SU-DHL-6 (cell line): ENCODE data around the gene ITPR2.

ENCODE experiments used
- H2AFZ ChIP-seq: fragments of 200-600 bp; sonication (generic); 2 replicates; pipeline ENCODE4 v1.6.1; 2014; ENCODE audit warnings: low read depth, mild to moderate bottlenecking, moderate library complexity, mixed read lengths, antibody characterized with exemption, low read length; ENCODE audit not compliant: severe bottlenecking
- H3F3A ChIP-seq: fragments of 200-600 bp; shearing (Covaris generic); 2 replicates; pipeline ENCODE4 v1.6.0; 2016; ENCODE audit warnings: antibody characterized with exemption, mild to moderate bottlenecking; ENCODE audit not compliant: insufficient read depth
- H3K27ac ChIP-seq: fragments of 200-600 bp; sonication (generic); 2 replicates; pipeline ENCODE4 v1.5.1; 2016; ENCODE audit warnings: low read depth, mild to moderate bottlenecking, low read length, moderate library complexity, mixed read lengths
- H3K27me3 ChIP-seq: fragments of 200-600 bp; sonication (generic), shearing (Covaris generic); 2 replicates; pipeline ENCODE4 v1.6.0; 2014; ENCODE audit warnings: mild to moderate bottlenecking, low read length
- H3K36me3 ChIP-seq: fragments of 200-600 bp; sonication (generic); 2 replicates; pipeline ENCODE4 v1.6.1; 2014; ENCODE audit warnings: mild to moderate bottlenecking, low read length, mixed read lengths
- H3K4me2 ChIP-seq: fragments of 300-600, 200-600 bp; shearing (Covaris generic), sonication (generic); 2 replicates; pipeline ENCODE4 v1.6.0; 2014; ENCODE audit warnings: low read length, low read depth, mild to moderate bottlenecking; ENCODE audit not compliant: poor library complexity, severe bottlenecking
- H3K4me3 ChIP-seq: fragments of 200-600 bp; sonication (generic); 2 replicates; pipeline ENCODE4 v1.5.1; 2014; ENCODE audit warnings: antibody characterized with exemption, low read length, mild to moderate bottlenecking, mixed read lengths; ENCODE audit not compliant: insufficient read depth, poor library complexity, severe bottlenecking
- H3K79me2 ChIP-seq: fragments of 200-600 bp; sonication (generic); 2 replicates; pipeline ENCODE4 v1.6.1; 2014; ENCODE audit warnings: mild to moderate bottlenecking, low read length, moderate library complexity; ENCODE audit not compliant: insufficient read depth
- H3K9ac ChIP-seq: fragments of 200-600 bp; sonication (generic); 2 replicates; pipeline ENCODE4 v1.7.0; 2014; ENCODE audit warnings: mild to moderate bottlenecking, low read length
- H3K9me2 ChIP-seq: fragments of 200-600 bp; sonication (generic); replicated peaks from 2 replicates; pipeline ENCODE4 v1.6.1; 2014; ENCODE audit warnings: low read length; ENCODE audit not compliant: insufficient read depth
- H3K9me3 ChIP-seq: fragments of 200-600 bp; sonication (generic); 2 replicates; pipeline ENCODE4 v1.6.1; 2014; ENCODE audit warnings: low read length, mixed read lengths; ENCODE audit not compliant: insufficient read depth
- H4K20me1 ChIP-seq: fragments of 200-600 bp; sonication (generic); 2 replicates; pipeline ENCODE4 v1.6.1; 2014; ENCODE audit warnings: low read depth, mild to moderate bottlenecking, antibody characterized with exemption, low read length, moderate library complexity, mixed read lengths
- CTCF ChIP-seq: fragments of 200-600 bp; sonication (generic); IDR thresholded peaks from one replicate; pipeline ENCODE4 v1.5.1; 2017; ENCODE audit warnings: antibody characterized with exemption, mild to moderate bottlenecking, low read length, moderate library complexity; ENCODE audit not compliant: insufficient read depth, poor library complexity, severe bottlenecking
- EZH2phosphoT487 ChIP-seq: fragments of 200-600 bp; sonication (generic), shearing (Covaris generic); conservative IDR thresholded peaks from 2 replicates; pipeline ENCODE4 v1.6.1; 2018; ENCODE audit warnings: mild to moderate bottlenecking, antibody characterized with exemption, low read length, moderate library complexity, mixed read lengths

The ITPR2 gene

GRCh38 chr12:26465419-26466097 is 367.4 kb downstream of the ITPR2 start:
- TF ChIP-seq CTCF: no peak
- no peak for TF ChIP-seq EZH2phosphoT487

GRCh38 chr12:26461776-26462175 is 371.2 kb downstream of the ITPR2 start:
- Histone ChIP-seq H3K4me2 (no peak overlapping the region), H3K9me2 (no peaks in the 10 kb centered on the region), H2AFZ (no peak overlapping the region), H3K27me3 (no peaks in the 10 kb centered on the region), H3K4me3 (no peak overlapping the region), H3K27ac (no peak overlapping the region), H3K9ac (no peak overlapping the region), H3K36me3 (no peaks in the 10 kb centered on the region), H4K20me1 (no peaks in the 10 kb centered on the region), H3F3A (no peaks in the 10 kb centered on the region), H3K79me2 (no peaks in the 10 kb centered on the region), H3K9me3 (no peaks in the 10 kb centered on the region)
- no peak for TF ChIP-seq EZH2phosphoT487
- TF ChIP-seq CTCF: no peak

More at GRCh38 chr12:26465419-26466097, 367.4 kb downstream of the ITPR2 start:
- H4K20me1 ChIP-seq: no peaks in the 10 kb centered on the region
- no peak overlapping the region for H3K4me2 ChIP-seq
- H3K9ac ChIP-seq: no peak overlapping the region
- H3K4me3 ChIP-seq: no peak overlapping the region
- no peaks in the 10 kb centered on the region for H3K27me3 ChIP-seq
- H3K9me2 ChIP-seq: no peaks in the 10 kb centered on the region
- H3F3A ChIP-seq: no peaks in the 10 kb centered on the region
- H3K9me3 ChIP-seq: no peaks in the 10 kb centered on the region
- no peak overlapping the region for H2AFZ ChIP-seq
- no peak overlapping the region for H3K27ac ChIP-seq
- no peaks in the 10 kb centered on the region for H3K79me2 ChIP-seq
- H3K36me3 ChIP-seq: no peaks in the 10 kb centered on the region

GRCh38 chr12:26460361-26460760 is 372.6 kb downstream of the ITPR2 start:
- Histone ChIP-seq H3F3A (no peaks in the 10 kb centered on the region), H3K79me2 (no peaks in the 10 kb centered on the region), H3K9me3 (no peaks in the 10 kb centered on the region), H3K27me3 (no peaks in the 10 kb centered on the region), H3K36me3 (no peaks in the 10 kb centered on the region), H3K4me3 (no peak overlapping the region), H3K9me2 (no peaks in the 10 kb centered on the region), H2AFZ (no peak overlapping the region), H4K20me1 (no peaks in the 10 kb centered on the region), H3K27ac (no peak overlapping the region), H3K9ac (no peak overlapping the region), H3K4me2 (no peak overlapping the region)
- TF ChIP-seq EZH2phosphoT487 (no peak), CTCF (no peak)
